K562 (cell line): ENCODE measurements around the gene MAN1A1. TPM values are rescaled to one million over a fixed set of nuclear protein-coding genes. Genes with fewer than 3 reads are reported as not detected.

Experiments
- ARID3B ChIP-seq: fragments of 250-450 bp; sonication (Bioruptor Pico); IDR thresholded peaks from 2 replicates; pipeline ENCODE4 v1.4.0; 2020; ENCODE audit warnings: borderline replicate concordance
- BRCA1 ChIP-seq, 2 experiments: fragments of 450-650 bp in 1 of 2; sonication (generic) in 1 of 2; formaldehyde crosslinking in 1 of 2; IDR thresholded peaks; 2 replicates each; pipeline versions ENCODE4 v1.5.0 to v1.6.1; 2017 to 2020; ENCODE audit warnings: mild to moderate bottlenecking in 1 of 2, missing genetic modification reagents in 1 of 2
- CHD2 ChIP-seq: IDR thresholded peaks from 2 replicates; pipeline ENCODE4 v1.6.1; 2011; ENCODE audit warnings: low read depth, low read length
- EP400 ChIP-seq: fragments of 450-650 bp; IDR thresholded peaks from 2 replicates; pipeline ENCODE4 v1.6.1; 2017; ENCODE audit warnings: antibody characterized with exemption, mild to moderate bottlenecking, moderate library complexity
- GABPB1 ChIP-seq: sonication (generic); formaldehyde crosslinking; IDR thresholded peaks from 2 replicates; pipeline ENCODE4 v1.8.0; 2022; ENCODE audit warnings: mild to moderate bottlenecking, missing genetic modification reagents
- JUNB ChIP-seq: fragments of 450-650 bp; formaldehyde crosslinking; conservative IDR thresholded peaks from 2 replicates; pipeline ENCODE4 v1.4.0; 2020; ENCODE audit warnings: mild to moderate bottlenecking
- KAT8 ChIP-seq: fragments of 450-650 bp; IDR thresholded peaks from 2 replicates; pipeline ENCODE4 v1.6.1; 2016; ENCODE audit warnings: low read depth, mild to moderate bottlenecking
- KLF1 ChIP-seq: fragments of 450-650 bp; IDR thresholded peaks from 2 replicates; pipeline ENCODE4 v1.6.1; 2016; ENCODE audit warnings: missing genetic modification characterization, missing compliant biosample characterization
- MYBL2 ChIP-seq, 2 experiments: fragments of 450-650 bp in 1 of 2; sonication (generic) in 1 of 2; formaldehyde crosslinking in 1 of 2; IDR thresholded peaks; 2 replicates each; pipeline versions ENCODE4 v1.6.1 to v1.8.1; 2017 to 2022; ENCODE audit warnings: borderline replicate concordance in 1 of 2, inconsistent platforms in 1 of 2, low read depth in 1 of 2, mild to moderate bottlenecking in 1 of 2, missing genetic modification reagents in 1 of 2, moderate library complexity in 1 of 2
- PCBP1 ChIP-seq: fragments of 200-400 bp; formaldehyde crosslinking; IDR thresholded peaks from 2 replicates; pipeline ENCODE4 v1.6.1; 2018; ENCODE audit warnings: mild to moderate bottlenecking, low read depth, low read length; ENCODE audit not compliant: poor library complexity, severe bottlenecking
- PURB ChIP-seq: sonication (generic); formaldehyde crosslinking; IDR thresholded peaks from 2 replicates; pipeline ENCODE4 v1.9.0; 2021; ENCODE audit warnings: low read depth, mild to moderate bottlenecking, missing genetic modification reagents
- RBM34 ChIP-seq: fragments of 200-400 bp; formaldehyde crosslinking; IDR thresholded peaks from 2 replicates; pipeline ENCODE4 v1.6.1; 2018; ENCODE audit warnings: low read length, borderline replicate concordance; ENCODE audit not compliant: insufficient read depth
- TCF7L2 ChIP-seq: fragments of 150-350 bp; IDR thresholded peaks from 2 replicates; pipeline ENCODE4 v1.6.1; 2016; ENCODE audit warnings: low read depth, mild to moderate bottlenecking, low read length, moderate library complexity
- WHSC1 ChIP-seq: IDR thresholded peaks from one replicate; pipeline ENCODE4 v1.6.1; 2012; ENCODE audit warnings: low read length, control low read depth, inconsistent platforms
- ZNF280B ChIP-seq: fragments of 250-450 bp; sonication (Bioruptor Pico); IDR thresholded peaks from 2 replicates; pipeline ENCODE4 v1.5.1; 2021; ENCODE audit warnings: mild to moderate bottlenecking
- ZNF639 ChIP-seq, 2 experiments: fragments of 200-800 bp in 1 of 2; sonication (Bioruptor generic) in 1 of 2; sonication (generic) in 1 of 2; formaldehyde crosslinking in 1 of 2; IDR thresholded peaks in 1 of 2; conservative IDR thresholded peaks in 1 of 2; 2 replicates each; pipeline versions ENCODE4 v1.5.0 to v1.6.1; 2016 to 2020; ENCODE audit warnings: missing compliant biosample characterization in 1 of 2, missing genetic modification characterization in 1 of 2, missing genetic modification reagents in 1 of 2
- polyA plus RNA-seq, 8 experiments: library from polyadenylated mRNA; depleted of rRNA in 4 of 8; stranded (reverse) in 5 of 8; unstranded in 3 of 8; fragments of >200 nt; fragmentation: Nextera tagmentation in 2 of 8; fragmentation: Illumina TruSeq in 1 of 8; extraction: Ambion mirVana in 2 of 8; extraction: Trizol in 1 of 8; gene quantifications; 2 replicates each; pipeline versions ENCODE4 v1.2.1 to v1.2.3, GENCODE V29; 2011 to 2014; ENCODE audit warnings: inconsistent platforms in 1 of 8, missing spikeins in 1 of 8
- total RNA-seq, 7 experiments: library from RNA; depleted of rRNA in 6 of 7; stranded (reverse); fragments of >200 nt in 6 of 7; fragmentation: Illumina TruSeq in 2 of 7; extraction: Trizol in 2 of 7; gene quantifications; 2 replicates each; pipeline versions ENCODE4 v1.2.1 to v1.2.3, GENCODE V29; 2011 to 2021; ENCODE audit warnings: low replicate concordance in 1 of 7
- TF ChIP-seq, protein P1 (sequence below): fragments of 450-650 bp; IDR thresholded peaks from 2 replicates; pipeline ENCODE4 v1.6.1; 2016; ENCODE audit warnings: mild to moderate bottlenecking
- TF ChIP-seq, protein P2 (sequence below): sonication (generic); formaldehyde crosslinking; IDR thresholded peaks from 2 replicates; pipeline ENCODE4 v1.5.0; 2020; ENCODE audit warnings: missing genetic modification reagents
- TF ChIP-seq, protein P3 (sequence below): sonication (generic); IDR thresholded peaks from 2 replicates; pipeline ENCODE4 v1.6.1; 2016

MAN1A1 gene
- total and polyA plus RNA-seq, 9 of the 15 experiments (the other 6 are each of a cell fraction or from before 2014, with no cell fraction given): 24.5 to 78.4 (median 59.7) TPM

GRCh38 chr6:119312875-119313338 is 36.7 kb downstream of the MAN1A1 start (continued):
- TF ChIP-seq, protein P1, sequence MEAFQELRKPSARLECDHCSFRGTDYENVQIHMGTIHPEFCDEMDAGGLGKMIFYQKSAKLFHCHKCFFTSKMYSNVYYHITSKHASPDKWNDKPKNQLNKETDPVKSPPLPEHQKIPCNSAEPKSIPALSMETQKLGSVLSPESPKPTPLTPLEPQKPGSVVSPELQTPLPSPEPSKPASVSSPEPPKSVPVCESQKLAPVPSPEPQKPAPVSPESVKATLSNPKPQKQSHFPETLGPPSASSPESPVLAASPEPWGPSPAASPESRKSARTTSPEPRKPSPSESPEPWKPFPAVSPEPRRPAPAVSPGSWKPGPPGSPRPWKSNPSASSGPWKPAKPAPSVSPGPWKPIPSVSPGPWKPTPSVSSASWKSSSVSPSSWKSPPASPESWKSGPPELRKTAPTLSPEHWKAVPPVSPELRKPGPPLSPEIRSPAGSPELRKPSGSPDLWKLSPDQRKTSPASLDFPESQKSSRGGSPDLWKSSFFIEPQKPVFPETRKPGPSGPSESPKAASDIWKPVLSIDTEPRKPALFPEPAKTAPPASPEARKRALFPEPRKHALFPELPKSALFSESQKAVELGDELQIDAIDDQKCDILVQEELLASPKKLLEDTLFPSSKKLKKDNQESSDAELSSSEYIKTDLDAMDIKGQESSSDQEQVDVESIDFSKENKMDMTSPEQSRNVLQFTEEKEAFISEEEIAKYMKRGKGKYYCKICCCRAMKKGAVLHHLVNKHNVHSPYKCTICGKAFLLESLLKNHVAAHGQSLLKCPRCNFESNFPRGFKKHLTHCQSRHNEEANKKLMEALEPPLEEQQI: no peak
- TF ChIP-seq KAT8 (no peak), KLF1 (no peak), TCF7L2 (no peak), CHD2 (no peak), ARID3B (no peak), ZNF280B (CRISPR knock-in tag) (no peak), GABPB1 (no peak), RBM34 (no peak), EP400 (no peak), PURB (no peak), ZNF639 (CRISPR knock-in tag; conservative IDR thresholded peaks at IDR 0.05 in 1 of 2, IDR thresholded peaks at IDR 0.05 in 1 of 2) (peak in 1 of 2 experiments; percentile 71; a peak in 2 of 4 replicates), PCBP1 (no peak), WHSC1 (no peak), MYBL2 (IDR thresholded peaks at IDR 0.05; ENCODE audit: low read depth) (no peak), MYBL2 (CRISPR knock-in tag; IDR thresholded peaks at IDR 0.05; ENCODE audit: borderline replicate concordance) (no peak), BRCA1 (IDR thresholded peaks at IDR 0.05) (no peak), BRCA1 (CRISPR knock-in tag; IDR thresholded peaks at IDR 0.05) (no peak), JUNB (CRISPR knock-in tag) (no peak)
- TF ChIP-seq, protein P2, sequence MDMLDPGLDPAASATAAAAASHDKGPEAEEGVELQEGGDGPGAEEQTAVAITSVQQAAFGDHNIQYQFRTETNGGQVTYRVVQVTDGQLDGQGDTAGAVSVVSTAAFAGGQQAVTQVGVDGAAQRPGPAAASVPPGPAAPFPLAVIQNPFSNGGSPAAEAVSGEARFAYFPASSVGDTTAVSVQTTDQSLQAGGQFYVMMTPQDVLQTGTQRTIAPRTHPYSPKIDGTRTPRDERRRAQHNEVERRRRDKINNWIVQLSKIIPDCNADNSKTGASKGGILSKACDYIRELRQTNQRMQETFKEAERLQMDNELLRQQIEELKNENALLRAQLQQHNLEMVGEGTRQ (CRISPR knock-in tag): no peak
- TF ChIP-seq, protein P3, sequence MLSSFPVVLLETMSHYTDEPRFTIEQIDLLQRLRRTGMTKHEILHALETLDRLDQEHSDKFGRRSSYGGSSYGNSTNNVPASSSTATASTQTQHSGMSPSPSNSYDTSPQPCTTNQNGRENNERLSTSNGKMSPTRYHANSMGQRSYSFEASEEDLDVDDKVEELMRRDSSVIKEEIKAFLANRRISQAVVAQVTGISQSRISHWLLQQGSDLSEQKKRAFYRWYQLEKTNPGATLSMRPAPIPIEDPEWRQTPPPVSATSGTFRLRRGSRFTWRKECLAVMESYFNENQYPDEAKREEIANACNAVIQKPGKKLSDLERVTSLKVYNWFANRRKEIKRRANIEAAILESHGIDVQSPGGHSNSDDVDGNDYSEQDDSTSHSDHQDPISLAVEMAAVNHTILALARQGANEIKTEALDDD: peak; percentile 82; the same call in 1 of the 2 replicates
